ENCODE data around the gene PEX5L.

DNA sequence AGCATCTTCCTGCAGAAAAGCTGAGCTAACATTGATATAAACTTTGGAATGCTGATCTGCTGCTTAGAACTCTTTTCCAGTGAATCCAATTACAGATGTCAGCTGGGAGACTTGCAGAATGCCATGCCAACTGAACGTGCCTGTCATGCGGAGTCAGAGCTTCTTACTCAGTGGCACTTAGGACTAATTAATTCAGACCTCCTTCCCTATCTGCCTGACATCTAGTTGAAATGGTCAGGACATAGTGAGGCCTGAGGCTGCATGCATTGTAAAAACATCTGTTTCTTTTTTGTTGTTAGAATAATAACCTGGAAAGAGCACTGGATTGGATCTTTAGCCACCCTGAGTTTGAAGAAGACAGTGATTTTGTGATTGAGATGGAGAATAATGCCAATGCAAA lies 271.3 kb downstream of the PEX5L start:
- TF ChIP-seq, protein P1, sequence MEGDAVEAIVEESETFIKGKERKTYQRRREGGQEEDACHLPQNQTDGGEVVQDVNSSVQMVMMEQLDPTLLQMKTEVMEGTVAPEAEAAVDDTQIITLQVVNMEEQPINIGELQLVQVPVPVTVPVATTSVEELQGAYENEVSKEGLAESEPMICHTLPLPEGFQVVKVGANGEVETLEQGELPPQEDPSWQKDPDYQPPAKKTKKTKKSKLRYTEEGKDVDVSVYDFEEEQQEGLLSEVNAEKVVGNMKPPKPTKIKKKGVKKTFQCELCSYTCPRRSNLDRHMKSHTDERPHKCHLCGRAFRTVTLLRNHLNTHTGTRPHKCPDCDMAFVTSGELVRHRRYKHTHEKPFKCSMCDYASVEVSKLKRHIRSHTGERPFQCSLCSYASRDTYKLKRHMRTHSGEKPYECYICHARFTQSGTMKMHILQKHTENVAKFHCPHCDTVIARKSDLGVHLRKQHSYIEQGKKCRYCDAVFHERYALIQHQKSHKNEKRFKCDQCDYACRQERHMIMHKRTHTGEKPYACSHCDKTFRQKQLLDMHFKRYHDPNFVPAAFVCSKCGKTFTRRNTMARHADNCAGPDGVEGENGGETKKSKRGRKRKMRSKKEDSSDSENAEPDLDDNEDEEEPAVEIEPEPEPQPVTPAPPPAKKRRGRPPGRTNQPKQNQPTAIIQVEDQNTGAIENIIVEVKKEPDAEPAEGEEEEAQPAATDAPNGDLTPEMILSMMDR (IDR thresholded peaks at IDR 0.05), result no peak
- no peak for TF ChIP-seq POLR2A (IDR thresholded peaks at IDR 0.05)

All from heart left ventricle (tissue), 13 donors.